ENCODE data around the gene USP2.

Gene USP2

DNA sequence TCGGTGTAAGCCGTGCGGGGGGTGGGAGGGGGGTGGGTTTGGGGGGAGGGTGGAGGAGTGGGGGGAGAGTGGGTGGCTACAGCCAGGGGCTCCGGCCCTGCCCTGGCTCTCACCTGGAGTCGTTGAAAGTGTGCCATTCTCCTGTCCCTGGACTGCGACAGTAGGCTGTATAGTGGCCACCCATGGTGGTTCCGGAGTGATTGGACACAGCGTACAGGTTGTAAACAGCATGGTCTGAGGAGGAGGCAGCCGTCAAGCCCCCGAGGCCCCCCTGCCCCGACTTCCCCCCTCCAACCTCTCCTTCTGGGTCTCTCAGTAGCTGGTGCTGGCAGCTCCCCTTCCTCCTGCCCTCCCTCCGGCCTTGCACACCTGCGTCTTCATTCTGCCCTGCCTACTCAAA is 24.4 kb downstream of the USP2 start:
- no peak overlapping the region for H3K4ac ChIP-seq (ENCODE audit: low read depth in 1 of 2, low read length in 2 of 2)
- peak overlapping the region in 1 of 2 experiments; percentile 88 for H3K4me3 ChIP-seq (ENCODE audit: insufficient read depth in 1 of 2, low read depth in 1 of 2, low read length in 2 of 2)
- no peak overlapping the region for H3K14ac ChIP-seq (ENCODE audit: low read length in 2 of 2)
- H2AFZ ChIP-seq (ENCODE audit: low read depth, low read length), result no peak overlapping the region
- H3K23ac ChIP-seq (ENCODE audit: low read length in 2 of 2), result no peak overlapping the region
- peak overlapping the region; percentile 96 for H3K4me2 ChIP-seq (ENCODE audit: low read length, poor library complexity, severe bottlenecking)
- no peak overlapping the region for H2BK15ac ChIP-seq (ENCODE audit: low read depth, poor library complexity, severe bottlenecking)
- DNase-seq, result no peak
- H3K36me3 ChIP-seq (ENCODE audit: control insufficient read depth in 1 of 2, insufficient read depth in 2 of 2, low read depth in 1 of 2, low read length in 2 of 2), result no peaks in the 10 kb centered on the region
- peaks cover 16% of the 10 kb centered on the region for H3K4me1 ChIP-seq (ENCODE audit: control insufficient read depth, insufficient read depth, low read depth, low read length)
- peak overlapping the region; percentile 91 for H3K9ac ChIP-seq (ENCODE audit: low read length)
- H2BK120ac ChIP-seq (ENCODE audit: low read depth, low read length), result no peak overlapping the region
- no peak overlapping the region for H2BK5ac ChIP-seq (ENCODE audit: low read depth, low read length, poor library complexity, severe bottlenecking)
- H3K27ac ChIP-seq (ENCODE audit: low read length, poor library complexity, severe bottlenecking), result no peak overlapping the region
- no peak overlapping the region for H2BK12ac ChIP-seq (ENCODE audit: low read length in 2 of 2)
- 61% methylated on average over 10 of the region's 13 CpGs for WGBS
- H3K9me3 ChIP-seq (ENCODE audit: control insufficient read depth, low read length), result no peaks in the 10 kb centered on the region
- H3K27me3 ChIP-seq (ENCODE audit: control insufficient read depth in 1 of 2, insufficient read depth in 1 of 2, low read length in 2 of 2), result peaks cover 26 to 40% of the 10 kb centered on the region in 2 experiments
- no peaks in the 10 kb centered on the region for H3K79me1 ChIP-seq (replicated peaks; ENCODE audit: low read length, poor library complexity, severe bottlenecking)
- H4K91ac ChIP-seq (ENCODE audit: low read length), result no peak overlapping the region
- no peak overlapping the region for H4K8ac ChIP-seq (ENCODE audit: low read length)
- H3K18ac ChIP-seq (ENCODE audit: low read depth in 1 of 2, low read length in 2 of 2), result no peak overlapping the region
- H2AK5ac ChIP-seq (ENCODE audit: low read length, severe bottlenecking), result no peak overlapping the region

DNA sequence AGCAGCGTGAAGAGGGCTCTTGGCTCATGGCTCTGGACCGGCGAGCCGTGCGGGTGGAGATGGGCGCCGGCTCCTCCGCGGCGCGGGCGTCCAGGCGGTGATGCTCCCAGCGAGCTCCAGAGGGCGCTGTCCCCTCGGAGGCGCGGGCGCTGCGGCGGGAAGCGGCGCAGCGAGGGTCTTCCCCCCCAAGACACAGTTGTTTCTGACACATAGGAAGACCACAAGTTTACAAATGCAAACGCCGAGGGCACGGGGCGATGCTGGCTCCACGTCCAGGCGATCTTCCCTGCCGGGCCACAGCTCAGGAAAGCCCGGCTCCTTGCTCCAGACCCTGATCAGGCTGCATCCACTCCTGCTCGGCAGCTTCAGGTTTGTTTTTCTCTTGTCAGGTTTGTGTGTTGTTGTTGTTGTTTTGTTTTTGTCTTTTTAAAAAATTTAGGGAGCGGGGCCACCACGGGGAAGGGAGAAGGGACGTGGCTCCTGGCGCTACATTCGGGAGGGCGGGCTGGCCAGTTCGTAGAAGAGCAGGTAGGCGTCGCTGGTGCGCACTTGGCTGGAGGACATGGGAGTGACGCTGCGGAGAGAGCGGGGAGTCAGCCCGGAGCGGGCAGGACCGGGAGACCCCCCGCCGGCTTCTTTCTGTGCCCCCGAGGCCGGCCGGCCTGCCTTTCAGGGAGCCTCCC is 25.0 kb downstream of the USP2 start:
- H3K27me3 ChIP-seq (ENCODE audit: control insufficient read depth in 1 of 2, insufficient read depth in 1 of 2, low read length in 2 of 2), result peaks cover 32 to 45% of the 10 kb centered on the region in 2 experiments
- WGBS, result 2% methylated on average over 29 of the region's 54 CpGs
- no peaks in the 10 kb centered on the region for H3K9me3 ChIP-seq (ENCODE audit: control insufficient read depth, low read length)
- peaks cover 14% of the 10 kb centered on the region for H3K4me1 ChIP-seq (ENCODE audit: control insufficient read depth, insufficient read depth, low read depth, low read length)
- H3K4me2 ChIP-seq (ENCODE audit: low read length, poor library complexity, severe bottlenecking), result peak overlapping the region; percentile 96
- no peak overlapping the region for H2BK5ac ChIP-seq (ENCODE audit: low read depth, low read length, poor library complexity, severe bottlenecking)
- H4K8ac ChIP-seq (ENCODE audit: low read length), result peak overlapping the region; percentile 73
- no peak overlapping the region for H3K23ac ChIP-seq (ENCODE audit: low read length in 2 of 2)
- H3K4ac ChIP-seq (ENCODE audit: low read depth in 1 of 2, low read length in 2 of 2), result no peak overlapping the region
- DNase-seq, result peak; percentile 81
- H3K79me1 ChIP-seq (replicated peaks; ENCODE audit: low read length, poor library complexity, severe bottlenecking), result no peaks in the 10 kb centered on the region
- H3K4me3 ChIP-seq (ENCODE audit: insufficient read depth in 1 of 2, low read depth in 1 of 2, low read length in 2 of 2), result peak overlapping the region; percentile 52 to 88
- no peak overlapping the region for H3K27ac ChIP-seq (ENCODE audit: low read length, poor library complexity, severe bottlenecking)
- no peak overlapping the region for H4K91ac ChIP-seq (ENCODE audit: low read length)
- no peak overlapping the region for H2BK15ac ChIP-seq (ENCODE audit: low read depth, poor library complexity, severe bottlenecking)
- H3K9ac ChIP-seq (ENCODE audit: low read length), result peak overlapping the region; percentile 91
- H3K18ac ChIP-seq (ENCODE audit: low read depth in 1 of 2, low read length in 2 of 2), result peak overlapping the region in 1 of 2 experiments; percentile 80
- H2AFZ ChIP-seq (ENCODE audit: low read depth, low read length), result peak overlapping the region; percentile 90
- no peaks in the 10 kb centered on the region for H3K36me3 ChIP-seq (ENCODE audit: control insufficient read depth in 1 of 2, insufficient read depth in 2 of 2, low read depth in 1 of 2, low read length in 2 of 2)
- no peak overlapping the region for H2AK5ac ChIP-seq (ENCODE audit: low read length, severe bottlenecking)
- no peak overlapping the region for H3K14ac ChIP-seq (ENCODE audit: low read length in 2 of 2)
- no peak overlapping the region for H2BK120ac ChIP-seq (ENCODE audit: low read depth, low read length)
- H2BK12ac ChIP-seq (ENCODE audit: low read length in 2 of 2), result peak overlapping the region in 1 of 2 experiments; percentile 71

DNA sequence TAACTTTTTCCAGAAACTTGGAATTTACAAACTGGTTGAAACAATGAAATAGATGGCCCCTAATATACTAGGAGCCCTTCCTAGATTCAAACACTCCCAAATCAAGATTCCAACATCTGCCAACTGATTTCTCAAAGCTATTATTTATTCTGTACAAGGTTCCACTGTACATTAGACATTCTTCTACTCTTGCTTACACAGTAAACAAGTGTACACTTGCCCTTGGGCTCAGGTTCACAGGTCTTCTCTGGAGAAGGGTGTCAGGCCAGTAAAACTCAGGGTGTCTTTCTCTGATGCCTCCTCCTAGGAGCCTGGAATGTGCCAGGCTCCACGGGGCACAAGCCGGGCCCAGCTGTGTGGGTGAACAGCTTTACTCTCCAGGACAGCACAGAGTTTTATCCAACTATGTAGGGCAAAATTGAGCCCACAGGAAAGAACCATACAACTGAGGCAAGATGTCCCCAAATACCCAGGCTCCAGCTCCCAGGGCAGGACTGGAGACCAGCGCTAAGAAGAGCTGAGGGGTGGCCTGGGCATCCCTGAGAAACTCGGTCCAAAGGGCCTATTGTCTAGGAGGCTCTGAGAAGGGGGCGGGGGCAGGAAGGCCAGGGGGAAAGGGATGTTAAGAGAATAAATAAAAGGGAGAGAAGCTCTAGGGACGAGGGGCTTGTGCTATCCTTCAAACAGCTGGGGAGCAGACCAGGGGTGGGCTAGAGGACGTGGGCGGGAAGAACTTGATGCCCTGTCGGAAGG is 26.2 kb downstream of the USP2 start:
- H3K36me3 ChIP-seq (ENCODE audit: control insufficient read depth in 1 of 2, insufficient read depth in 2 of 2, low read depth in 1 of 2, low read length in 2 of 2), result no peaks in the 10 kb centered on the region
- DNase-seq, result no peak
- no peak overlapping the region for H4K91ac ChIP-seq (ENCODE audit: low read length)
- H3K9me3 ChIP-seq (ENCODE audit: control insufficient read depth, low read length), result no peaks in the 10 kb centered on the region
- H3K4ac ChIP-seq (ENCODE audit: low read depth in 1 of 2, low read length in 2 of 2), result no peak overlapping the region
- H3K9ac ChIP-seq (ENCODE audit: low read length), result no peak overlapping the region
- H2AK5ac ChIP-seq (ENCODE audit: low read length, severe bottlenecking), result no peak overlapping the region
- H3K18ac ChIP-seq (ENCODE audit: low read depth in 1 of 2, low read length in 2 of 2), result no peak overlapping the region
- H3K79me1 ChIP-seq (replicated peaks; ENCODE audit: low read length, poor library complexity, severe bottlenecking), result no peaks in the 10 kb centered on the region
- no peak overlapping the region for H3K27ac ChIP-seq (ENCODE audit: low read length, poor library complexity, severe bottlenecking)
- H2BK12ac ChIP-seq (ENCODE audit: low read length in 2 of 2), result no peak overlapping the region
- no peak overlapping the region for H3K23ac ChIP-seq (ENCODE audit: low read length in 2 of 2)
- peak overlapping the region; percentile 62 for H2BK15ac ChIP-seq (ENCODE audit: low read depth, poor library complexity, severe bottlenecking)
- no peak overlapping the region for H2BK120ac ChIP-seq (ENCODE audit: low read depth, low read length)
- no peak overlapping the region for H3K4me2 ChIP-seq (ENCODE audit: low read length, poor library complexity, severe bottlenecking)
- WGBS, result 73% methylated on average over 9 of the region's 9 CpGs
- H2AFZ ChIP-seq (ENCODE audit: low read depth, low read length), result no peak overlapping the region
- H3K14ac ChIP-seq (ENCODE audit: low read length in 2 of 2), result no peak overlapping the region
- H4K8ac ChIP-seq (ENCODE audit: low read length), result no peak overlapping the region
- peaks cover 41 to 53% of the 10 kb centered on the region in 2 experiments for H3K27me3 ChIP-seq (ENCODE audit: control insufficient read depth in 1 of 2, insufficient read depth in 1 of 2, low read length in 2 of 2)
- H3K4me1 ChIP-seq (ENCODE audit: control insufficient read depth, insufficient read depth, low read depth, low read length), result peaks cover 9% of the 10 kb centered on the region
- H2BK5ac ChIP-seq (ENCODE audit: low read depth, low read length, poor library complexity, severe bottlenecking), result no peak overlapping the region
- no peak overlapping the region for H3K4me3 ChIP-seq (ENCODE audit: insufficient read depth in 1 of 2, low read depth in 1 of 2, low read length in 2 of 2)

DNA sequence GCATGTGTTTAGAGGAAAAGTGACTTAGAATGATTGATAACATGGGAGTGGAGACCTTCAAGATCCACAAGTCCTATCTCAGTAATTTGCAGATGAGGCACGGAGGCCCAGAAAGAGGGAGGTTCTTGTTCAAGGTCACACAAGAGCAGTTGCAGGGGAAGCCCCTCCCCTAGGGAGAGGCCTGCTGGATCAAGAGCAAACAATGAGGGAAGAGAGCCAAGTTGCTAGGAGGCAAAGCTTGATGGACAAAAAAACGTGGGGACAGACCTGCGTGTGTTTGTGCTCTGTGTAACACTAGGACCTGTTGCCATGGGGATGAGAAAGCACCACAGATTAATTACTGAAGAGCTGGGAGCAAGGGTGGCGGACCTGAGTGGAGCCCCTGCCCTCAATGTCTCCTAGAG is 28.6 kb downstream of the USP2 start:
- H3K79me1 ChIP-seq (replicated peaks; ENCODE audit: low read length, poor library complexity, severe bottlenecking), result no peaks in the 10 kb centered on the region
- no peak overlapping the region for H2AK5ac ChIP-seq (ENCODE audit: low read length, severe bottlenecking)
- no peak overlapping the region for H2BK12ac ChIP-seq (ENCODE audit: low read length in 2 of 2)
- H3K36me3 ChIP-seq (ENCODE audit: control insufficient read depth in 1 of 2, insufficient read depth in 2 of 2, low read depth in 1 of 2, low read length in 2 of 2), result no peaks in the 10 kb centered on the region
- H3K14ac ChIP-seq (ENCODE audit: low read length in 2 of 2), result no peak overlapping the region
- H4K91ac ChIP-seq (ENCODE audit: low read length), result no peak overlapping the region
- H3K4me3 ChIP-seq (ENCODE audit: insufficient read depth in 1 of 2, low read depth in 1 of 2, low read length in 2 of 2), result no peak overlapping the region
- H3K27ac ChIP-seq (ENCODE audit: low read length, poor library complexity, severe bottlenecking), result no peak overlapping the region
- H2BK120ac ChIP-seq (ENCODE audit: low read depth, low read length), result no peak overlapping the region
- no peak overlapping the region for H2BK15ac ChIP-seq (ENCODE audit: low read depth, poor library complexity, severe bottlenecking)
- WGBS, result 38% methylated on average over 4 of the region's 4 CpGs
- H3K9ac ChIP-seq (ENCODE audit: low read length), result no peak overlapping the region
- H3K27me3 ChIP-seq (ENCODE audit: control insufficient read depth in 1 of 2, insufficient read depth in 1 of 2, low read length in 2 of 2), result peaks cover 43 to 51% of the 10 kb centered on the region in 2 experiments
- H3K18ac ChIP-seq (ENCODE audit: low read depth in 1 of 2, low read length in 2 of 2), result no peak overlapping the region
- H3K23ac ChIP-seq (ENCODE audit: low read length in 2 of 2), result no peak overlapping the region
- no peaks in the 10 kb centered on the region for H3K9me3 ChIP-seq (ENCODE audit: control insufficient read depth, low read length)
- H2AFZ ChIP-seq (ENCODE audit: low read depth, low read length), result no peak overlapping the region
- no peak overlapping the region for H3K4me2 ChIP-seq (ENCODE audit: low read length, poor library complexity, severe bottlenecking)
- H3K4ac ChIP-seq (ENCODE audit: low read depth in 1 of 2, low read length in 2 of 2), result no peak overlapping the region
- DNase-seq, result peak; percentile 48
- no peak overlapping the region for H2BK5ac ChIP-seq (ENCODE audit: low read depth, low read length, poor library complexity, severe bottlenecking)
- H3K4me1 ChIP-seq (ENCODE audit: control insufficient read depth, insufficient read depth, low read depth, low read length), result peaks cover 7% of the 10 kb centered on the region
- H4K8ac ChIP-seq (ENCODE audit: low read length), result no peak overlapping the region
